ENCODE data around the gene CHRM1.
"Not testable (repeated sequence)": the region's sequence is repeated elsewhere in the genome, so short reads cannot be mapped to it uniquely, and the experiment has no call there.

DNA sequence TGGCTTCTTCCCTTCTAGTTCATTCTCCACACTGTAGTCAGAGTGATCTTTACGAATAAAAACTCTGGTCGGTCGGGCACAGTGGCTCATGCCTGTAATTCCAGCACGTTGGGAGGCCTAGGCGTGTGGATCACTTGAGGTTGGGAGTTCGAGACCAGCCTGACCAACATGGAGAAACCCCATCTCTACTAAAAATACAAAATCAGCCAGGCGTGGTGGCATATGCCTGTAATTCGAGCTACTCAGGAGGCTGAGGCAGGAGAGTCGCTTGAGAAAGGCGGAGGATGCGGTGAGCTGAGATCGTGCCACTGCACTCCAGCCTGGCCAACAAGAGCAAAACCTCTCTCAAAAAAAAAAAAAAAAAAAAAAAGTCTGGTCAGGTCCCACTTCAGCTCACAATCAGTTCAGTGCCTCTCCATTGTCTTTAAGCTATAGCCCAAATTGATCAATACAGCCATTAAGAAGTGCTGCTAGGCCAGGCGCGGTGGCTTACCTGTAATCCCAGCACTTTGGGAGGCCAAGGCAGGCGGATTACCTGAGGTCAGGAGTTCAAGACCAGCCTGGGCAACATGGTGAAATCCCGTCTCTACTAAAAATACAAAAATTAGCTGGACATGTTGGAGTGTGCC lies 59.5 kb downstream of the CHRM1 start:
- TF ChIP-seq, protein P1, sequence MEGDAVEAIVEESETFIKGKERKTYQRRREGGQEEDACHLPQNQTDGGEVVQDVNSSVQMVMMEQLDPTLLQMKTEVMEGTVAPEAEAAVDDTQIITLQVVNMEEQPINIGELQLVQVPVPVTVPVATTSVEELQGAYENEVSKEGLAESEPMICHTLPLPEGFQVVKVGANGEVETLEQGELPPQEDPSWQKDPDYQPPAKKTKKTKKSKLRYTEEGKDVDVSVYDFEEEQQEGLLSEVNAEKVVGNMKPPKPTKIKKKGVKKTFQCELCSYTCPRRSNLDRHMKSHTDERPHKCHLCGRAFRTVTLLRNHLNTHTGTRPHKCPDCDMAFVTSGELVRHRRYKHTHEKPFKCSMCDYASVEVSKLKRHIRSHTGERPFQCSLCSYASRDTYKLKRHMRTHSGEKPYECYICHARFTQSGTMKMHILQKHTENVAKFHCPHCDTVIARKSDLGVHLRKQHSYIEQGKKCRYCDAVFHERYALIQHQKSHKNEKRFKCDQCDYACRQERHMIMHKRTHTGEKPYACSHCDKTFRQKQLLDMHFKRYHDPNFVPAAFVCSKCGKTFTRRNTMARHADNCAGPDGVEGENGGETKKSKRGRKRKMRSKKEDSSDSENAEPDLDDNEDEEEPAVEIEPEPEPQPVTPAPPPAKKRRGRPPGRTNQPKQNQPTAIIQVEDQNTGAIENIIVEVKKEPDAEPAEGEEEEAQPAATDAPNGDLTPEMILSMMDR (IDR thresholded peaks at IDR 0.05; ENCODE audit: insufficient read depth, low read depth, low read length) = not testable (repeated sequence)
- TF ChIP-seq EZH2 (IDR thresholded peaks at IDR 0.05; ENCODE audit: insufficient read depth, low read length) = not testable (repeated sequence)
